DMS79 treated with DMSO at 0.1 percent for 48 hours (cell line): ENCODE measurements around the gene FOXP1.

Experiments used
- DNase-seq: peaks from one replicate; lab custom pipeline; 2025; lab: John Stamatoyannopoulos, UW

FOXP1 gene

DNA sequence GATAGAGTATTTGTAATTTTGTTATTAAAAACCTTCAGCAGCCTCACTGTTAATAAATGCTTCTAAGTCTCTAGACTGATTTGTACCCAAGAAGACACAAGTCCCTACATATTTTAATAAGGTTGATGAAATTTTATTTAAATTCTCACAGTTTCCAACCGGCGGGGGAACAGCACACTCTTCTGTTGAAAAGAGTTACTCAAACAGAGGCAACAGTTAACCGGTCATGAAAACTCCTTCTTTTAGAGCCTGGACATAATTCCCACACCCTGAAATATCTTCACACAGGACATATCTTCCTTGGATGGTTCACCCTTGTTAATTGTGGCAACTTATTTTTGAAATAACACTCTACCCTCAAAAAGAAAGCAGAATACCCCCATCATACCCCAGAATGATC lies 278.8 kb downstream of the FOXP1 start:
- no peak for DNase-seq

GRCh38 chr3:71304247-71304646 lies 279.3 kb downstream of the FOXP1 start:
- no peak for DNase-seq

GRCh38 chr3:71303627-71304200 lies 279.8 kb downstream of the FOXP1 start:
- DNase-seq, result no peak

DNA sequence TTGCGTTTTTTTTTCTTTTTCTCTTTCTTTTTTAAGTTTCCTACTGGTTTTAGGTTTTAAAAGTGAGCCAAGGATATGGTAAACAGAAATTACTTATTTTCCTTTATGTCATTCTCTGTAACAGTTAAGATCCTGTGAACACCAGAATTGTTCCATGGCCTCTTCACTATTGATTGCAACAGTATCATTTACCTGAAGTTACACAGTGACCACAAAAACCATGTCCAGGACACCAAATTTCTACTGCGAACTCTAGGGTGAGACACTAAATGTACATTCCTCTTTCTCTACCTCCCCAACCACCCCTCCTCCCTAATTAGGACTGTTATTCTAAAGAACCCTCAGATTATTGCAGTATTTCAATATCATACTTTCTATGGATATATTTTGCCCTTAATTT lies 280.9 kb downstream of the FOXP1 start:
- no peak for DNase-seq

DNA sequence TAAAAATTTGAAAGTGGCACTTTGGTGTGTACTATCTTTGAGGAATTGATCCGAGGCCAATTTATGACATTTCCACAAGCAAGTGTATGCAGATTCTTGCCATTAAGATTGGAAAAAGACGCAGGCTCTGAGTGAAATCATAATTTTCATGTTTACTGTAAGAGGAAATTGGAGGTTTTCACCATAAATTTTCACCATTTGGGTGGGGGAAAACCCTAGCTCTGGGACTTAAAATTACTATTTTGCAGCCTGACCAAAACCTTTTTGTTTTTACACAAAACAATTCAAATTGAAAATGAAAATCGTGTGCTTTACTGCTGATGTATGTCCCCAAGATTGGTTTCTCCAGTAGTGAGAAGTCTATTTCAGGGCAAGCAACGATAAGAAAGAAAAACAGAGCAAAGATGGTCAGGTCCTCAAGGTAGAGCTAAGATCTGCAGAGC lies 282.6 kb downstream of the FOXP1 start:
- DNase-seq, result no peak

DNA sequence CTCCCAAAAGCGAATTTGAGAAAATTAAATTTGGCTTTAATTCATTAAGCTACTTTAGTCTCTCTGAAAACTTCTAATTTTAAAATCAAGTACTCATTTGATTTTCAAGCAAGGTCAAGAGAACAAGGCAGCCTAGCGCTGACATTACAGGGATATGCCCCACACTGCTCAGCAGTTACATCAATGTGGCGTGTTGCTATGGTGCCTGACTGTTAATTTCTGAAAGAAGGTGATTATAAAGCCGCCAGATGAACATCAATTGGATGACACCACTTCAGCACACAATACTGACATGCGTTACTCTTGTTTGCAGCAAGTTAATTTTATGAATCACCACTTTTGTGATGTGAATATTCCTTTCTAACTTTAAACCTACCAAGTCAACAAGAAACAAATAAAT lies 284.4 kb downstream of the FOXP1 start:
- no peak for DNase-seq

DNA sequence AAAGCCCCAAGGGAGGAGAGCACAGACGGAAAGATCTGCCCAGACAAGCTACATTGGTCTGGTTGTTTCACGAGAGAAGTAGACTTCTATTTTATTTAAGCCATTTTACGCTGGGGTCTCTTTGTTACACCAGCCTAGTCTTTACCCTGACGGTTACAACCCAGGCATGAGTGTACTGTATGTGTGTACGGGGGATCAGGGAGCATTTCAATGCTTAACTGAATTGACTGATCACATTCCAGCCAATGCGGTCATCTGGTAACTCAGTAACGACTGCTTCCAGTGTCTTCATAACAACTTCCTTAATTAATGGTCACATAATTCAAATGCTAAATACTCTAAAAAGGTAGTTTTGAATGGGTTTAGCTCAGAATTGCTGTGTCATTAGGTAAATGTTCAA lies 288.6 kb downstream of the FOXP1 start:
- no peak for DNase-seq

DNA sequence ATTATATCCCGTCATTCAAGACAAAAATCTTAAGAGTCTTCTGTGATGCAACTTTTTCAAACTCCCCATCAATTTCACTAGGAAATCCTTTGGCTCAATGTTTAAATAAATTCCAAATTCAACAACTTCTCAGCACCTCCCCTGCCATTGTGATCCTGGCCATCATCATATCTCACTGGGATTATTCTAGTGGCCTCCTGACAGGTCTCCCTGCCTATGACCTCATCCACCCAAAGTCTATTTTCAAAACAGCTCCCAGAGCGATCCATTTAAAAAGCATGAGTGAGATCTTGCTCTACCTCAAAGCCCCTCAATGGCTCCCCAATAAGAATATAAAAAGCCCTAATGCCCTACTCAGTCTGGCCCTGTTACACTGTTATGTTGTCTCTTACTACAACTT lies 293.2 kb downstream of the FOXP1 start:
- DNase-seq, result no peak

DNA sequence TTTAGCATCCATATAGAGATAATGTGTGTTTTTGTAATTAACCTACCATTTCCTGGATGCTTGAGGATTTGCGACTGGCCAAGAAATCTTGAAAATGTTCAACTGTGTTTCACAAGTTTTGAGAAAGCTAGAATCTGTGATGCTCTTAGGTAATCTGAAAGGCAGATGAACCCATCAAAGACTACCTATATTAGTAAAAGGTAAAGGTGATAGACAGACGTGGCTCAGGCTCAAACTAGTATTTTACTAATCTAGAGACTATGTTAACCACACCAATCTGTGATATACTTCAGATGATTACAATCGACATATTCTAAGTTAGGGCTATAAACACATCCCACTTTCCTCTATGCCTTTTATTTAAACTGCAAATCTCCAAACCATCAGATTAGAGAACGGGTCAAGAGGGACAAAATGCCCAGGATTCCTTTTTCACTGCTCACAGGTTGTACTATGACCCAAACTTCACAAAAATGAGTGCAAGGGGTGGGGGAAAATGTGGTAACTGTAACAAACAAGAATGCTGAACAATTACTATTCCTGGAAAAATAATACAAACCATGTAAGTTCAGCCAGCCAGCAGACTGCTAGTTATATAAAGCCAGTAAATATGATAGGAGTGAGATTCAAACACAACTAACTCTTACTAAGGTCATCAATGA lies 295.1 kb downstream of the FOXP1 start:
- DNase-seq, result no peak

GRCh38 chr3:71285086-71285485 lies 298.4 kb downstream of the FOXP1 start:
- DNase-seq, result no peak

GRCh38 chr3:71282976-71283375 lies 300.6 kb downstream of the FOXP1 start:
- DNase-seq, result no peak

GRCh38 chr3:71281280-71281679 lies 302.2 kb downstream of the FOXP1 start:
- no peak for DNase-seq

DNA sequence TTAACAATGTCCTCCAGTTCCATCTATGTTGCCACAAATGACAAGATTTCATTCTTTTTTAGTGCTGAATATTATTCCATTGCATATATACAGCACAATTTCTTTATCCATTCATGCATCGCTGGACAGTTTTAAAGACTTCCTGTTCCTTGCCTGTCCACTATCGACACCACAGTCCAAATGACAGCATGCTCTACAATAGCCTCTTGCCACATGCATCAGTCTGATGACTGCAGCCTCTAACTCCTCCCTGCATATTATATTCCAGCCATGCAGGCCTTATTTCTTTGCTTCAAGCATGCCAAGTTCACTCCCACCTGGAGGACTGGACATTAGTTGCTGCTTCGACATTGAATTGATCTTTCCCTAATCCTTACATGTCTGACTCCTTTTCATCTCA lies 306.2 kb downstream of the FOXP1 start:
- no peak for DNase-seq

DNA sequence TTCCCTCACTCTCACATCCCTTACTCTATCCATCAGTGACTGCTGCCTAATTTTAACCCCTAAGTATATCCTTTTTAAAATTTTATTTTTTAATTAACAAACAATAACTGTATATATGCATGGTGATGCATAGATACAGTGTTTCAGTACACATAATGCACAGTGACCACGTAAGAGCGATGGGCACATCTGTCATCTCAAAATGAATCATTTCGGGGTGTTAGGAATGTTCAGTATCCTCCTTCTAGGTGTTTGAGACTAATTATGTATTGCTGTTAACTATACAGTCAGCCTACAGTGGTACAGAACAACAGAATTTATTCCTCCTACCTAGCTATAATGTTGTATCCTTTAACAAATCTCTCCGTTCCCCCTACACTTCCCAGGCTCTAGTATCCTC lies 307.0 kb downstream of the FOXP1 start:
- DNase-seq, result no peak

DNA sequence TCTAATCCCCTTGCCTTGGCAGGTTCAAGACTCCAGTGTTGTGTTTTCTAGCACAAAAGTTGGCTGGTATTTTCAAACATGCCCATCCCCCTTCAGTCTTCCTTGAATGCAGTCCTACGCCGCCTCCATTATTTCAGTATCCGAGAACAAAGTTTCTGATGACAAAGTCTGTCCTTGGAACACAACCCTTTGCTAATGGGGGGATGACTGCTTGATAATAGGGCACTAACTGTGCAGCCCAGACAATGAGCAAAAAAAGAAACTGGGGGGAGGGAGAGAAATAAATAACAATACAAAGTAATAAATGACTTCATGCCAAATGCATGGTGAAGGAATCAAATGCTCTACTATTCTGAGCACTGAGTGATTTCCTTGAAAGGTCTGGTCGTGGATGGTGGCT lies 310.1 kb downstream of the FOXP1 start:
- DNase-seq, result no peak

DNA sequence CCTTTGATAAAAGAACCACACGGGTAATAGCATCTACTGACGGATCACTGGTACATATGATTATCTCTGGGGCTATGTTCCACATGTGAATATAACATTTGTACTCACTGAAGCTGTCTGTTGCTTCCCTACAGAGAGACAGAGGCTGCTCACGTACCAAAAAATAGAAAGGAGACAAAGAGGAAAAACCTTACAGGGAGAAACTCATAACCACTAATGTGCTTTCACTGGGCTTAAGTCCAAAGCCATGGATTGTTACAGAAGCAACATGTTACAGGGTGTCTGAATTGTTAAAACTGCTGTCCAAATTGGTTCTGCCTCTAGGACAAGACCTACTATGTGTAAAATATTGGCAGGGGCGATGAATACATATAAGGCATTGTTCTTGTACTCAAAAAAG lies 311.9 kb downstream of the FOXP1 start:
- DNase-seq, result no peak

GRCh38 chr3:71269906-71270305 lies 313.6 kb downstream of the FOXP1 start:
- no peak for DNase-seq

DNA sequence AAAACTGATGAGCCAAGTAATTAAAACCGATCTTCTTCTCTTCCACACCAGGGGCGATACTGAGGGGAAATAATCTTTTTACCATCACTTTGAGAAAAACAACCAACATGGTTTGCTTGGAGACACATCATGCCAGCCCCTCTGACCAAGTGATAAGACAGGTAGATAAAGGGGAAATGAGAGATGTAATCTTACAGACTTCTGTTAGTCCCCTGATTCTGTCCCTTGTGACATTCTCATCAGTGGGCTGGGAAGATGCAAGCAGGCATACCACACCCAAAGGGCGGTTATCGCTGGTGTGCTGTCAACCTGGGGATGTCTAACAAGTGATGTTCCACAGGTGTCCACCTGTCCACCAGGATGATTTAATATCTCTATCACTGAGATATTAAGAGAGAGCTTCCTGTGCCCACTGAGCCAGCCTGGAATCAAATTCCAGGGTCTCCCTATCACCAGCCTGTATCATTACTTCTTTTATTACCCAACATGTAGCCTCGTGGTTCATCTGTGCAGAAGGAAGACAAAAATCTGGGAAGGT lies 315.0 kb downstream of the FOXP1 start:
- no peak for DNase-seq

GRCh38 chr3:71266875-71267274 lies 316.7 kb downstream of the FOXP1 start:
- no peak for DNase-seq

DNA sequence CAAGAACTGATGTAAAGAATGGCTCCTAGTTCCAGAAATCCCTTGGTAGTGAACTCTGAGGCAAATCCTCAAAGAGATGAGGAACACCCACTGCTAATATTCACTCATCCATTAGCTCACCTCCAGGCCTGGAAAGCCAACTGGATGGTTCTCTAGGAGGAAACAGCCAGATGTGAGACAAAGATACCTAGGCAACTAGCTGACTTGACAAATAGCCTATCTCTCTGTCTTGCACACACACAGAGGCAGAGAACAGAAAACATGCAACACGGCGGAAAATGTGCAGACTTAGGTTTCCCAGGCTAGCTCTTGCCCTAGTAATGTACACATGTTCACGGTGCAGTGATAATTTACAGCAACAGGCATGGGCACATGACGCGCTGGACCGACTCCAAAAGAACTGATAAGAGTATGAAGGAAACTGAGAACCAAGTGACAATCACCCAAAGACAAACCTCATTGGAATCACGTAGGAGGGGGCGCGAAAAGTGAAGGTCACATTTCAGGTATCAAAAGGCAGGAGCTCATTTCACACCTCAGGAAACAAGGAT lies 318.1 kb downstream of the FOXP1 start:
- DNase-seq, result no peak

GRCh38 chr3:71264840-71265239 lies 318.7 kb downstream of the FOXP1 start:
- DNase-seq, result no peak

- no peak for DNase-seq
Observed at GRCh38 chr3:71262364-71263265, 320.9 kb downstream of the FOXP1 start.

- DNase-seq, result no peak
Observed at GRCh38 chr3:71260782-71261181, 322.7 kb downstream of the FOXP1 start.
